Upper lobe of right lung (tissue), 1 donor: Measurements from ENCODE around the gene KLF7. TPM values are rescaled to one million over a fixed set of nuclear protein-coding genes. Genes with fewer than 3 reads are reported as not detected.
A peak's percentile ranks its signal among the peaks of the same experiment; 100 is the strongest.

ENCODE experiments used
- ATAC-seq: fragments of 200-7000 bp; cut with Tn5 transposase; one replicate; pipeline ENCODE4 v1.9.1; 2020; ENCODE audit warnings: mild to moderate bottlenecking, moderate library complexity
- DNase-seq: peaks from one replicate; pipeline ENCODE4 v3.0.0-alpha.2; 2020
- H3K27ac ChIP-seq: fragments of 200-600 bp; one replicate; pipeline ENCODE4 v1.8.0; 2022
- H3K27me3 ChIP-seq: fragments of 200-600 bp; one replicate; pipeline ENCODE4 v1.8.0; 2022; ENCODE audit warnings: mild to moderate bottlenecking
- H3K36me3 ChIP-seq: fragments of 200-600 bp; one replicate; pipeline ENCODE4 v1.8.0; 2022
- H3K4me1 ChIP-seq: fragments of 200-600 bp; one replicate; pipeline ENCODE4 v1.8.0; 2022
- H3K4me3 ChIP-seq: fragments of 200-600 bp; one replicate; pipeline ENCODE4 v1.8.0; 2022; ENCODE audit warnings: mild to moderate bottlenecking
- H3K9me3 ChIP-seq: fragments of 200-600 bp; one replicate; pipeline ENCODE4 v1.8.0; 2022
- intact Hi-C: fragments of 100-400 bp; cut with DNase I; formaldehyde crosslinking; loops from one replicate; pipeline ENCODE4 v1.11.0; 2022
- total RNA-seq: library from RNA; stranded (reverse); fragmentation: NEBNext Ultra II Directional; extraction: Animal tissue kit (Norgen Biotek cat#: 25700); gene quantifications from one replicate; pipeline ENCODE4 v1.2.1, GENCODE V29; 2021
- TF ChIP-seq, protein P1 (sequence below): fragments of 200-600 bp; IDR thresholded peaks from one replicate; pipeline ENCODE4 v1.8.0; 2022; ENCODE audit warnings: antibody characterized with exemption
- donor health status: DM: no; HTN: yes; CAD: no; lungs with severe emphysema.

The KLF7 gene
- total RNA-seq, 1 donor from 2014 or later, result 62.1 TPM

DNA sequence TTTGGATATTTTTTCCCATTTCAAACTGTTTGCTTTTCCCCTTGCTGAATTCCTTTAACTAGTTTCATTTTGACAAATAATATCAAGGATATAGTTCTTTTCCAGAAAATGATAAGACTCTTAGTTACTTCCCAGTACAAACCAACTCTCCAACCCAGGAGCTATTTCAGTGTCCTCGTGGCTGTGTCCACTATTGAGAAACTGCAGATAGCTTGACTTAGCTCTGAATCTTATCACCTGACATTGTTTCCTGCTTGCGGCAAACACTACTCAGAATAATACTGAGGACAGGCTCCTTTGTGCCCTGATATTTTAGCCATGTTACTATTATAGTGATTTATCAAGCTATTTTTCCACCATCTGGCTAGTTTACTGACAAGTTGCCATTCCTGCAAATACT is 74.6 kb downstream of the KLF7 start:
- Histone ChIP-seq H3K27me3 (no peaks in the 10 kb centered on the region), H3K4me3 (no peak overlapping the region), H3K36me3 (peaks cover 15% of the 10 kb centered on the region), H3K9me3 (no peaks in the 10 kb centered on the region), H3K27ac (no peak overlapping the region), H3K4me1 (peaks cover 36% of the 10 kb centered on the region)
- intact Hi-C loops, result no loop called here
- TF ChIP-seq, protein P1, sequence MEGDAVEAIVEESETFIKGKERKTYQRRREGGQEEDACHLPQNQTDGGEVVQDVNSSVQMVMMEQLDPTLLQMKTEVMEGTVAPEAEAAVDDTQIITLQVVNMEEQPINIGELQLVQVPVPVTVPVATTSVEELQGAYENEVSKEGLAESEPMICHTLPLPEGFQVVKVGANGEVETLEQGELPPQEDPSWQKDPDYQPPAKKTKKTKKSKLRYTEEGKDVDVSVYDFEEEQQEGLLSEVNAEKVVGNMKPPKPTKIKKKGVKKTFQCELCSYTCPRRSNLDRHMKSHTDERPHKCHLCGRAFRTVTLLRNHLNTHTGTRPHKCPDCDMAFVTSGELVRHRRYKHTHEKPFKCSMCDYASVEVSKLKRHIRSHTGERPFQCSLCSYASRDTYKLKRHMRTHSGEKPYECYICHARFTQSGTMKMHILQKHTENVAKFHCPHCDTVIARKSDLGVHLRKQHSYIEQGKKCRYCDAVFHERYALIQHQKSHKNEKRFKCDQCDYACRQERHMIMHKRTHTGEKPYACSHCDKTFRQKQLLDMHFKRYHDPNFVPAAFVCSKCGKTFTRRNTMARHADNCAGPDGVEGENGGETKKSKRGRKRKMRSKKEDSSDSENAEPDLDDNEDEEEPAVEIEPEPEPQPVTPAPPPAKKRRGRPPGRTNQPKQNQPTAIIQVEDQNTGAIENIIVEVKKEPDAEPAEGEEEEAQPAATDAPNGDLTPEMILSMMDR, result no peak
- peak; percentile 79 for ATAC-seq
- no peak for DNase-seq

- peaks cover 18% of the 10 kb centered on the region for H3K36me3 ChIP-seq
- H3K4me1 ChIP-seq, result peaks cover 33% of the 10 kb centered on the region
- no peaks in the 10 kb centered on the region for H3K27me3 ChIP-seq
- H3K9me3 ChIP-seq, result no peaks in the 10 kb centered on the region
- no peak overlapping the region for H3K4me3 ChIP-seq
- H3K27ac ChIP-seq, result no peak overlapping the region
- ATAC-seq, result no peak
- no peak for DNase-seq
- TF ChIP-seq, protein P1, result no peak
- intact Hi-C loops, result no loop called here
Measured at GRCh38 chr2:207090389-207090788, 75.4 kb downstream of the KLF7 start.

DNA sequence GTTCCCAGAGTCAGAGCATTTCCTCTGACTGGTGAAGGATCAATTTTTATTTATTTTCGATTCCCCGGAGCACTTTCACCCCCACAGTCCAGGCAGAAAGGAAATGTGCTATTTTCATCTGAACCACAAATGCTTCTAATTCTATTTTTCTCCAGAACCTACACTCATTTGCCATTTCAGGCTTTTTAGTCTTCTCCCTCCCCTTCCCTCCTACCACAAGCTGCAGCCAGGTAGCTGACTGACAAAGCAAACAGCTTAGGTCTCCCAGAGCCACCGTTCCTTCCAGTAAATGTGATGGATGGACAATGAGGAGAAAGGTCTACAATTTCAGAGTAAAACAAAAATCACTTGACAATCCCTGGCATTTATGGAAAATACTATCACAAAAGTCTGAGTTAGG is 76.9 kb downstream of the KLF7 start:
- H3K9me3 ChIP-seq, result no peaks in the 10 kb centered on the region
- peaks cover 18% of the 10 kb centered on the region for H3K36me3 ChIP-seq
- no peak for DNase-seq
- H3K4me3 ChIP-seq, result no peak overlapping the region
- TF ChIP-seq, protein P1, result no peak
- ATAC-seq, result no peak
- no peaks in the 10 kb centered on the region for H3K27me3 ChIP-seq
- intact Hi-C loops, result no loop called here
- no peak overlapping the region for H3K27ac ChIP-seq
- peaks cover 33% of the 10 kb centered on the region for H3K4me1 ChIP-seq

GRCh38 chr2:207088276-207088675 is 77.5 kb downstream of the KLF7 start:
- TF ChIP-seq, protein P1, result no peak
- ATAC-seq (peak; percentile 25), DNase-seq (no peak)
- H3K9me3 ChIP-seq, result no peaks in the 10 kb centered on the region
- peaks cover 18% of the 10 kb centered on the region for H3K36me3 ChIP-seq
- intact Hi-C loops, result no loop called here
- peaks cover 33% of the 10 kb centered on the region for H3K4me1 ChIP-seq
- H3K27ac ChIP-seq, result no peak overlapping the region
- H3K27me3 ChIP-seq, result no peaks in the 10 kb centered on the region
- no peak overlapping the region for H3K4me3 ChIP-seq

GRCh38 chr2:207087046-207087902 is 78.5 kb downstream of the KLF7 start:
- Histone ChIP-seq H3K27ac (no peak overlapping the region), H3K36me3 (peaks cover 23% of the 10 kb centered on the region), H3K27me3 (no peaks in the 10 kb centered on the region), H3K4me1 (peaks cover 36% of the 10 kb centered on the region), H3K9me3 (no peaks in the 10 kb centered on the region), H3K4me3 (no peak overlapping the region)
- ATAC-seq, result no peak
- intact Hi-C loops, result no loop called here
- TF ChIP-seq, protein P1, result no peak
- DNase-seq, result no peak
